Liver (tissue), 9 donors: ENCODE measurements around the gene CLEC2A. TPM values are rescaled to one million over a fixed set of nuclear protein-coding genes. Genes with fewer than 3 reads are reported as not detected.

ENCODE experiments used
- DNase-seq: peaks from one replicate; pipeline ENCODE4 v3.0.0-alpha.2; 2017; ENCODE audit warnings: low spot score
- H3K27ac ChIP-seq, 2 donors: one replicate each; pipeline ENCODE4 v1.7.0; 2013; ENCODE audit warnings: inconsistent platforms in 2 of 2, low read length in 2 of 2, control low read depth in 1 of 2, low read depth in 1 of 2, mild to moderate bottlenecking in 1 of 2
- H3K27me3 ChIP-seq, 4 donors: one replicate each; pipeline versions ENCODE4 v1.6.1 to v1.7.0; 2013; ENCODE audit warnings: low read length in 3 of 4, inconsistent platforms in 1 of 4, mild to moderate bottlenecking in 1 of 4, moderate library complexity in 1 of 4; ENCODE audit not compliant: control insufficient read depth in 4 of 4, insufficient read depth in 4 of 4
- H3K36me3 ChIP-seq, 4 donors: one replicate each; pipeline versions ENCODE4 v1.6.1 to v1.7.0; 2013; ENCODE audit warnings: low read length in 3 of 4, mild to moderate bottlenecking in 3 of 4, low read depth in 1 of 4, moderate library complexity in 1 of 4; ENCODE audit not compliant: control insufficient read depth in 4 of 4, insufficient read depth in 3 of 4
- H3K4me1 ChIP-seq, 4 donors: one replicate each; pipeline versions ENCODE4 v1.6.1 to v1.7.0; 2013; ENCODE audit warnings: low read length in 3 of 4, mild to moderate bottlenecking in 3 of 4, moderate library complexity in 1 of 4; ENCODE audit not compliant: control insufficient read depth in 4 of 4, insufficient read depth in 4 of 4
- H3K4me3 ChIP-seq, 3 donors: one replicate each; pipeline versions ENCODE4 v1.6.1 to v1.7.0; 2013; ENCODE audit warnings: low read length in 3 of 3, control low read depth in 1 of 3, low read depth in 1 of 3, mild to moderate bottlenecking in 1 of 3
- H3K9ac ChIP-seq, 2 donors: one replicate each; pipeline ENCODE4 v1.7.0; 2013; ENCODE audit warnings: low read length in 2 of 2, mild to moderate bottlenecking in 2 of 2, moderate library complexity in 2 of 2, control low read depth in 1 of 2, low read depth in 1 of 2
- H3K9me3 ChIP-seq, 4 donors: one replicate each; pipeline versions ENCODE4 v1.6.1 to v1.7.0; 2013; ENCODE audit warnings: low read length in 3 of 4; ENCODE audit not compliant: control insufficient read depth in 4 of 4
- ATF3 ChIP-seq: IDR thresholded peaks from 2 replicates; pipeline ENCODE4 v1.6.1; 2016; ENCODE audit warnings: antibody characterized with exemption
- CTCF ChIP-seq: fragments of 150-350 bp; IDR thresholded peaks from 2 replicates; pipeline ENCODE4 v1.5.1; 2017; ENCODE audit warnings: improper control_type of control experiment, low read depth, low read length; ENCODE audit not compliant: missing input control
- EGR1 ChIP-seq, 2 donors: IDR thresholded peaks; 2 replicates each; pipeline ENCODE4 v1.6.1; 2016 to 2018; ENCODE audit warnings: antibody characterized with exemption in 2 of 2, low read depth in 2 of 2
- FOXA1 ChIP-seq: IDR thresholded peaks from 2 replicates; pipeline ENCODE4 v1.6.1; 2016; ENCODE audit warnings: antibody characterized with exemption
- FOXA2 ChIP-seq: IDR thresholded peaks from 2 replicates; pipeline ENCODE4 v1.6.1; 2016; ENCODE audit warnings: antibody characterized with exemption
- GABPA ChIP-seq, 2 donors: IDR thresholded peaks in 1 of 2; conservative IDR thresholded peaks in 1 of 2; 2 replicates each; pipeline ENCODE4 v1.6.1; 2016; ENCODE audit warnings: antibody characterized with exemption in 2 of 2, mild to moderate bottlenecking in 1 of 2, moderate library complexity in 1 of 2
- HNF4A ChIP-seq, 2 donors: conservative IDR thresholded peaks; 2 replicates each; pipeline ENCODE4 v1.6.1; 2016; ENCODE audit warnings: antibody characterized with exemption in 2 of 2, mild to moderate bottlenecking in 2 of 2
- HNF4G ChIP-seq: IDR thresholded peaks from 2 replicates; pipeline ENCODE4 v1.6.1; 2016; ENCODE audit warnings: antibody characterized with exemption
- JUND ChIP-seq, 2 donors: IDR thresholded peaks; 2 replicates each; pipeline ENCODE4 v1.6.1; 2016; ENCODE audit warnings: antibody characterized with exemption in 2 of 2
- NR2F2 ChIP-seq: IDR thresholded peaks from 2 replicates; pipeline ENCODE4 v1.6.1; 2016; ENCODE audit warnings: antibody characterized with exemption
- RAD21 ChIP-seq, 2 donors: IDR thresholded peaks; 2 replicates each; pipeline ENCODE4 v1.6.1; 2016; ENCODE audit warnings: antibody characterized with exemption in 2 of 2, mild to moderate bottlenecking in 2 of 2
- RXRA ChIP-seq, 2 donors: IDR thresholded peaks; 2 replicates each; pipeline ENCODE4 v1.6.1; 2017 to 2018; ENCODE audit warnings: antibody characterized with exemption in 2 of 2, mild to moderate bottlenecking in 1 of 2
- SP1 ChIP-seq: IDR thresholded peaks from 2 replicates; pipeline ENCODE4 v1.6.1; 2018; ENCODE audit warnings: antibody characterized with exemption, mild to moderate bottlenecking
- TAF1 ChIP-seq: conservative IDR thresholded peaks from 2 replicates; pipeline ENCODE4 v1.6.1; 2016; ENCODE audit warnings: antibody characterized with exemption, mild to moderate bottlenecking
- YY1 ChIP-seq: IDR thresholded peaks from 2 replicates; pipeline ENCODE4 v1.6.1; 2016; ENCODE audit warnings: antibody characterized with exemption, mild to moderate bottlenecking
- WGBS: extraction: QIAGEN DNeasy Blood & Tissue Kit; methylation state at CpG from one replicate; pipeline ENCODE4 v1.1.7; 2013; 5-methylcytosine and 5-hydroxymethylcytosine counted together
- polyA plus RNA-seq, 2 donors: library from polyadenylated mRNA; stranded (reverse) in 1 of 2; unstranded in 1 of 2; fragments of 200-250 nt in 1 of 2; fragments of >200 nt in 1 of 2; fragmentation: Nextera tagmentation in 1 of 2; extraction: Ambion mirVana in 1 of 2; gene quantifications; one replicate each; pipeline versions ENCODE4 v1.2.1 to v1.2.3, GENCODE V29; 2013 to 2015
- total RNA-seq, 2 donors: library from RNA; depleted of rRNA; stranded (reverse); fragments of >200 nt; gene quantifications; one replicate each; pipeline ENCODE4 v1.2.3, GENCODE V29; 2014
- TF ChIP-seq, protein P1 (sequence below): IDR thresholded peaks from 2 replicates; pipeline ENCODE4 v1.6.1; 2016; ENCODE audit warnings: antibody characterized with exemption
- TF ChIP-seq, protein P2 (sequence below): IDR thresholded peaks from 2 replicates; pipeline ENCODE4 v1.6.1; 2016; ENCODE audit warnings: antibody characterized with exemption
- donor health status: healthy.
- donor health status: healthy.
- donor health status: healthy.
- donor health status: healthy.
- donor health status: healthy.

The CLEC2A gene
- total and polyA plus RNA-seq, 4 donors, result not detected

DNA sequence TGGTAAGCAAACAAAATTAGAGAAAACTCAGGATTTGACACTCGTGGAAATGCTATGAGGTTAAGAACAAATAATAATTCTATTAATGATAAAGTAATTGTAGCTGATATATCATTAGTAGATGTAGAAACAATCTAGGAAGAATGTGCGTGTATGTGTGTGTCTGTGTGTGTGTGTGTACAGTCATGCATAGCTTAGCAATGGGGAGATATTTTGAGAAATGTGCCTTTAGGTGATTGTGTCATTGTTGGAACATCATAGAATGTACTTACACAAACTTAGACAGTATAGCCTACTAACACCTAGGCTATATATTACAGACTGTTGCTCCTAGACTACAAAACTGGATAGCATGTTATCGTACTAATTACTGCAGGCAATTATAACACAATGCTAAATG lies 5.3 kb downstream of the CLEC2A start:
- no peak overlapping the region for H3K4me3 ChIP-seq
- H3K36me3 ChIP-seq, result no peaks in the 10 kb centered on the region
- H3K27ac ChIP-seq, result no peak overlapping the region
- TF ChIP-seq, protein P1, sequence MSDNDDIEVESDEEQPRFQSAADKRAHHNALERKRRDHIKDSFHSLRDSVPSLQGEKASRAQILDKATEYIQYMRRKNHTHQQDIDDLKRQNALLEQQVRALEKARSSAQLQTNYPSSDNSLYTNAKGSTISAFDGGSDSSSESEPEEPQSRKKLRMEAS, result no peak
- TF ChIP-seq EGR1 (IDR thresholded peaks at IDR 0.05; ENCODE audit: low read depth in 2 of 2) (no peak), HNF4G (no peak), JUND (IDR thresholded peaks at IDR 0.05) (no peak), NR2F2 (no peak)
- H3K4me1 ChIP-seq, result peaks cover 0 to 2% (median 0%) of the 10 kb centered on the region in 4 donors
- no peak overlapping the region for H3K9ac ChIP-seq
- no peaks in the 10 kb centered on the region for H3K27me3 ChIP-seq
- 86% methylated on average over 3 of the region's 3 CpGs for WGBS
- no peaks in the 10 kb centered on the region for H3K9me3 ChIP-seq
- DNase-seq, result no peak

DNA sequence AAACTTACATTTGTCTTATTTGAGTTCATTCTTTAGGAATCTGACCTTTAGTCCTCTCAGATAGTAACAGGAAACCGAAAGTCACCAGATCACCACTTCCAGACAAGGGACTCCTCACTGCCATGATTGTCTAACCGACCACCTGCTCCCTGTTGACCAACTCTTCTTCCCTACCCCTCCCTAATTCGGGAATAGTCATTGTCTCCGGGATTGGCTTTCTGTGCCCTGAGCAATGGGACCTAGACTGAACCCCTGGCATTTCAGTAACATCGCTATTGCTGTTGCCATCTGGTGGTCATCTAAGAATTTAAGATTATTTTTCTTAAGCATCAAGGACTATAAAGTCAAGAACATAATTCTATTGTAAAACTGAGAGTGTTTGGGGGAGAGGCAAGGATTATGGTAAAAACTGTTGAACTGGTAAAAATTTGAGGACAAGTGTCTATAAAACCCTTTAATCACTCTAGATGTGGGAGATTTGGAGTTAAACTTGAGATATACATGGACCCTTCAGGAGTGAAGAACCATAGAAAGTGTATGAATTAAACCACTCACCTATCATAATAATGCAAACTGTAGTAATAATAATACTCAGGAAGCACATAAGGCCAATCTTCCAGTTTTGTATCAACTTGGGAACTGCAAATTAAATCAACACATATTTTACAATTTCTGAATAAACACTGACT lies 6.3 kb downstream of the CLEC2A start:
- Histone ChIP-seq H3K9ac (peak overlapping the region; percentile 17 to 56), H3K27ac (no peak overlapping the region), H3K4me3 (peak overlapping the region; percentile 34 to 78 (median 62)), H3K9me3 (no peaks in the 10 kb centered on the region), H3K27me3 (no peaks in the 10 kb centered on the region), H3K36me3 (no peaks in the 10 kb centered on the region), H3K4me1 (peaks cover 0 to 2% (median 0%) of the 10 kb centered on the region in 4 donors)
- TF ChIP-seq RXRA (IDR thresholded peaks at IDR 0.05) (peak; percentile 22 to 56), NR2F2 (no peak), CTCF (peak; percentile 52), RAD21 (IDR thresholded peaks at IDR 0.05) (peak; percentile 92 to 94), HNF4A (conservative IDR thresholded peaks at IDR 0.05) (no peak), EGR1 (IDR thresholded peaks at IDR 0.05; ENCODE audit: low read depth in 2 of 2) (no peak)
- peak; percentile 36 for DNase-seq
- WGBS, result 3% methylated on average over 5 of the region's 5 CpGs

DNA sequence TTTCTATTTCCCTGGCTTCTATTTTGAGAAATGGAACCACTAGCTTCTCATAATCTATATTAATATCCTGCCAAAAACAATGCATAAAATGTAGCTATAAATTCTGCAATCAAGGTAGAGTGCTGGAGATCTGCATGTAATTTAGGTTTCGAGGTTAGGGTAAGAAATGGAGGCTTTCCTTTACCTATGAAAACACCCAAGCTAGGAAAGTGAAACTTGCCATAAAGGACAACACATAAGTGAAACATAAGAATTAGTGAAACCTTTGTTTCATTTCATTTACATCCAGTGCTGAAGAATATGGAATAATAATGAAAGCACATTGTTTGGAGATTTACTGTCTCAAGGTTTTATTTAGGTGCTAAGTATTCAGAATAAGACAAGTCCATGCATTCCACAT lies 9.7 kb downstream of the CLEC2A start:
- H3K27ac ChIP-seq, result no peak overlapping the region
- 94% methylated on average over 1 of the region's 1 CpG for WGBS
- H3K9ac ChIP-seq, result no peak overlapping the region
- no peaks in the 10 kb centered on the region for H3K9me3 ChIP-seq
- peaks cover 0 to 2% (median 0%) of the 10 kb centered on the region in 4 donors for H3K4me1 ChIP-seq
- no peak for DNase-seq
- H3K4me3 ChIP-seq, result no peak overlapping the region
- no peaks in the 10 kb centered on the region for H3K36me3 ChIP-seq
- no peaks in the 10 kb centered on the region for H3K27me3 ChIP-seq
- TF ChIP-seq EGR1 (IDR thresholded peaks at IDR 0.05; ENCODE audit: low read depth in 2 of 2) (no peak), ATF3 (no peak), TAF1 (no peak), HNF4A (conservative IDR thresholded peaks at IDR 0.05) (no peak), SP1 (no peak), NR2F2 (no peak), JUND (IDR thresholded peaks at IDR 0.05) (no peak), GABPA (IDR thresholded peaks at IDR 0.05 in 1 of 2, conservative IDR thresholded peaks at IDR 0.05 in 1 of 2) (no peak), YY1 (no peak), CTCF (no peak), RXRA (IDR thresholded peaks at IDR 0.05) (no peak), FOXA1 (no peak), FOXA2 (no peak), HNF4G (no peak)
- TF ChIP-seq, protein P2, sequence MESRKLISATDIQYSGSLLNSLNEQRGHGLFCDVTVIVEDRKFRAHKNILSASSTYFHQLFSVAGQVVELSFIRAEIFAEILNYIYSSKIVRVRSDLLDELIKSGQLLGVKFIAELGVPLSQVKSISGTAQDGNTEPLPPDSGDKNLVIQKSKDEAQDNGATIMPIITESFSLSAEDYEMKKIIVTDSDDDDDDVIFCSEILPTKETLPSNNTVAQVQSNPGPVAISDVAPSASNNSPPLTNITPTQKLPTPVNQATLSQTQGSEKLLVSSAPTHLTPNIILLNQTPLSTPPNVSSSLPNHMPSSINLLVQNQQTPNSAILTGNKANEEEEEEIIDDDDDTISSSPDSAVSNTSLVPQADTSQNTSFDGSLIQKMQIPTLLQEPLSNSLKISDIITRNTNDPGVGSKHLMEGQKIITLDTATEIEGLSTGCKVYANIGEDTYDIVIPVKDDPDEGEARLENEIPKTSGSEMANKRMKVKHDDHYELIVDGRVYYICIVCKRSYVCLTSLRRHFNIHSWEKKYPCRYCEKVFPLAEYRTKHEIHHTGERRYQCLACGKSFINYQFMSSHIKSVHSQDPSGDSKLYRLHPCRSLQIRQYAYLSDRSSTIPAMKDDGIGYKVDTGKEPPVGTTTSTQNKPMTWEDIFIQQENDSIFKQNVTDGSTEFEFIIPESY, result no peak
- TF ChIP-seq, protein P1, result no peak
